Sigmoid colon (tissue), 4 donors: ENCODE data around the gene PDE3B.

Experiments
- CTCF ChIP-seq, 4 experiments: fragments of 450-650 bp in 3 of 4; fragments of 200-600 bp in 1 of 4; IDR thresholded peaks; one replicate each; pipeline ENCODE4 v1.5.1; 2016 to 2019; ENCODE audit warnings: antibody characterized with exemption in 4 of 4, mild to moderate bottlenecking in 3 of 4, moderate library complexity in 2 of 4
- POLR2A ChIP-seq, 2 donors: fragments of 450-650 bp; IDR thresholded peaks; one replicate each; pipeline ENCODE4 v1.6.1; 2016; ENCODE audit warnings: antibody characterized with exemption in 2 of 2, mild to moderate bottlenecking in 2 of 2, moderate library complexity in 2 of 2
- POLR2AphosphoS5 ChIP-seq, 4 donors: sonication (generic); formaldehyde crosslinking; IDR thresholded peaks; one replicate each; pipeline ENCODE4 v1.6.1; 2017; ENCODE audit warnings: antibody characterized with exemption in 4 of 4

- TF ChIP-seq CTCF (IDR thresholded peaks at IDR 0.05) (no peak), POLR2AphosphoS5 (IDR thresholded peaks at IDR 0.05) (no peak), POLR2A (IDR thresholded peaks at IDR 0.05) (no peak)
These were observed 242.9 kb downstream of the PDE3B start for GRCh38 chr11:14886513-14886912.
